ENCODE results near the gene EPHB3. TPM values are rescaled to one million over a fixed set of nuclear protein-coding genes. Genes with fewer than 3 reads are reported as not detected.

The EPHB3 gene
- total and polyA plus RNA-seq, 2 of the 4 experiments (the other 2 are of a cell fraction): 0.72 to 2.9 TPM

- POLR2A ChIA-PET (ENCODE audit: unreplicated experiment): interaction anchor here (0.6 kb wide), 1 partner anchor 149 kb away, joined by 3 read pairs; no protein-coding TSS in a partner anchor
Observed at GRCh38 chr3:184514171-184514490, 47.5 kb upstream of the EPHB3 start.

More at GRCh38 chr3:184514171-184514490, 47.5 kb upstream of the EPHB3 start:
- Histone ChIP-seq H4K91ac (ENCODE audit: insufficient read depth, low read depth, low read length) (no peak overlapping the region), H4K20me1 (ENCODE audit: insufficient read depth, low read length) (no peaks in the 10 kb centered on the region), H2AK5ac (ENCODE audit: low read depth, low read length) (no peak overlapping the region), H2BK5ac (ENCODE audit: low read depth, low read length, poor library complexity, severe bottlenecking) (no peak overlapping the region), H3K27me3 (ENCODE audit: control insufficient read depth, insufficient read depth, low read length) (peaks cover 58% of the 10 kb centered on the region), H3K9ac (ENCODE audit: low read depth, low read length) (no peak overlapping the region), H2AFZ (replicated peaks; ENCODE audit: low read length, poor library complexity) (peak overlapping the region; percentile 91), H3K4ac (ENCODE audit: low read depth, low read length) (no peak overlapping the region), H3K4me2 (ENCODE audit: low read depth, low read length) (peak overlapping the region; percentile 80), H3K9me1 (ENCODE audit: insufficient read depth, low read length) (no peaks in the 10 kb centered on the region), H2BK20ac (ENCODE audit: low read depth, low read length) (no peak overlapping the region), H3K4me1 (ENCODE audit: control insufficient read depth, insufficient read depth, low read length) (no peaks in the 10 kb centered on the region), H2AK9ac (replicated peaks; ENCODE audit: low read depth, low read length, poor library complexity) (no peak overlapping the region), H3K4me3 (ENCODE audit: insufficient read depth, low read depth, low read length) (no peak overlapping the region), H3K23ac (ENCODE audit: low read depth, low read length) (no peak overlapping the region), H3K79me1 (ENCODE audit: low read depth in 1 of 2, low read length in 2 of 2) (no peaks in the 10 kb centered on the region), H2BK120ac (ENCODE audit: low read depth, low read length) (no peak overlapping the region), H2BK15ac (ENCODE audit: low read depth, low read length) (no peak overlapping the region), H3K18ac (ENCODE audit: low read depth, low read length) (no peak overlapping the region), H3K14ac (replicated peaks; ENCODE audit: low read depth, low read length) (no peak overlapping the region), H3K27ac (ENCODE audit: insufficient read depth, low read length) (no peak overlapping the region), H3K9me3 (ENCODE audit: control insufficient read depth, insufficient read depth, low read length) (peaks cover 3% of the 10 kb centered on the region; the same call in 1 of the 2 replicates), H3K56ac (ENCODE audit: extremely low read depth, insufficient read depth, low read length) (no peak overlapping the region), H3K36me3 (ENCODE audit: control insufficient read depth, insufficient read depth, low read length) (no peaks in the 10 kb centered on the region), H4K5ac (ENCODE audit: low read depth, low read length) (no peak overlapping the region), H4K8ac (ENCODE audit: low read depth in 2 of 2, low read length in 2 of 2) (no peak overlapping the region)
- dilution Hi-C loops (cut with HindIII; ENCODE audit: low sequenced_read_pairs, unreplicated experiment) (no loop called here), in situ Hi-C loops (cut with MboI; ENCODE audit: low sequenced_read_pairs) (loop anchor here (10.0 kb wide), 1 partner anchor 89 kb away; no protein-coding TSS in a partner anchor), intact Hi-C loops (cut with micrococcal nuclease) (no loop called here)
- no TSS peak for BruUV-seq (replicated peaks)
- TF ChIP-seq RFX5 (IDR thresholded peaks at IDR 0.05; ENCODE audit: low read depth, low read length) (no peak), USF2 (IDR thresholded peaks at IDR 0.05; ENCODE audit: low read depth, low read length) (no peak), MAFK (IDR thresholded peaks at IDR 0.05; ENCODE audit: low read depth, low read length) (no peak), MAZ (IDR thresholded peaks at IDR 0.05; ENCODE audit: borderline replicate concordance, low read depth, low read length) (no peak), POLR2A (IDR thresholded peaks at IDR 0.05; ENCODE audit: low read depth, low read length) (no peak), CHD1 (IDR thresholded peaks at IDR 0.05; ENCODE audit: low read depth, low read length) (no peak), FOS (IDR thresholded peaks at IDR 0.05; ENCODE audit: low read depth, low read length) (no peak), RCOR1 (IDR thresholded peaks at IDR 0.05; ENCODE audit: insufficient replicate concordance, low read length) (no peak)
- DNase-seq: no peak
- CTCF ChIA-PET: interaction anchor here (1.0 to 2.7 kb wide), 11 partner anchors 11 to 155 kb away, joined by 3 to 30 read pairs (median 5); no protein-coding TSS in a partner anchor
- 19% methylated on average over 4 of the region's 10 CpGs; no CpG with 5 or more reads in 1 of the 2 experiments for WGBS, 2 experiments (ENCODE audit: extremely low coverage in 2 of 2, insufficient read length in 1 of 2)
- no peak; the same call in 1 of the 2 replicates for ATAC-seq (ENCODE audit: low read depth)
